GM21786 (cell line): ENCODE results near the gene PDLIM7.
A peak's percentile ranks its signal among the peaks of the same experiment; 100 is the strongest.

Source experiments
- ATAC-seq: cut with Tn5 transposase; IDR thresholded peaks from one replicate; pipeline ENCODE4 v1.9.1; 2021; ENCODE audit not compliant: unreplicated experiment

Gene PDLIM7

DNA sequence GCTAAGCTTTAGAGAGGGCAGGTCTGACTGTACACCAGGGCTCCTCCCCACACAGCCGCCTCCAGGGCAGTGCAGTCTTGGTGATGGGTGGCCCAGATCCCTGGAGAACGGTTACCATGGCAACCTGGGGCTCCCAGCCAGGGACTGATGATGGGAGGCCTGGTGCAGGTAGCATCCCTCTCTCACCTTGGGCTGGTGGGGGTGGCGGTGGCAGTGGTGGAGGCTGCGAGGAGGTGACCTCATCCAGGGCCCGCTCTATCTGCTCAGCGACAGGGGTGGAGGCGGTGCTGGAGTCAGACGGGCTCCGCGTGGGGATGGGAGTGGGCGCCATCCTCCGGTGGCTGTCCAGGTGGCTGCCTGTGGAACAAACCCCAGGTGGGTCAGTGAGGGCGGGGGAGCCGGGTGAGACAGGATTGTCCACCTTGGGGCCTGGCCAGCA is 38.5 kb downstream of the PDLIM7 start:
- no peak for ATAC-seq

GRCh38 chr5:177457852-177458681 is 39.3 kb downstream of the PDLIM7 start:
- no peak for ATAC-seq

DNA sequence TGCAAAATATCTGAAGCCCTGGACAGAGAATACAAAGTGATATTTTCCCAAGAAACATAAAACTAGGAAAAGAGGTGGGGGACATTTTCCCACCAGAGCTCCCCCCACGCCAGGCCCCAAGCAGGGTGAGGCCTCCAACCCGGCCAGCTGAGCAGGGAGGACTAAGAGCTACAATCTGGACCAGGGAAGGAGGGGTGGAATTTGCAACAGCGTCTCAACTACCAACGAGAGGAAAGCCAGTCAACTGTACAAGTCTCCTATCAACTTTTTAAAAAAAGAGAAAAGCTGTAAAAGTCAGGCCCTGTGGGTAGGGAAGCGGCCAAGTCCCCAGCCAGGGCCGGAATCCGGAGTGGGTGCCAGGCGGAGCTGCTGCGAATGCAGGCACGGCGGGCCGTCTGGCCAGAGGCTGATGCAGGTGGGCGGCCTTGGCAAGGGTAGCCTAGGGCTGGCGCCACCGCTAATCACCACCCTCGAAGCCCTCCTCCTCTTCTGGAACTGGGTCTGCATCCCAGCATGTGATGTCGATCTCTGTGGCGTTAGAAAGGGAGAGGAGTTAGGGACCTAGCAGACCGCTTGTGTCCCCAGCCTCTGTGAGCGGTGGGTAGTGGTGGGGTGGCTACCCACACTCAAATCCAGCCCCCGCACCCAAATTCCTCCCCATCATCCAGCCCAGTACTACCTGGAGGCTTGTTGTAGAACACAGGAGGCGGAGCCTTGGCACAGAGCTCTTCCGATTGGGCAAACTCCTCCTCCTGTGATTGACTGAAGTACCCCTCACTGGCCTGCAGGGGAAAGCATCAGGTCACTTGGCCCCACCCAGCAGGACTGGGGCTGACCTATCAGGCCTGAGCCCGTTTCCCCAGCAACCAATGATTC is 40.2 kb downstream of the PDLIM7 start:
- peak; percentile 41 for ATAC-seq

DNA sequence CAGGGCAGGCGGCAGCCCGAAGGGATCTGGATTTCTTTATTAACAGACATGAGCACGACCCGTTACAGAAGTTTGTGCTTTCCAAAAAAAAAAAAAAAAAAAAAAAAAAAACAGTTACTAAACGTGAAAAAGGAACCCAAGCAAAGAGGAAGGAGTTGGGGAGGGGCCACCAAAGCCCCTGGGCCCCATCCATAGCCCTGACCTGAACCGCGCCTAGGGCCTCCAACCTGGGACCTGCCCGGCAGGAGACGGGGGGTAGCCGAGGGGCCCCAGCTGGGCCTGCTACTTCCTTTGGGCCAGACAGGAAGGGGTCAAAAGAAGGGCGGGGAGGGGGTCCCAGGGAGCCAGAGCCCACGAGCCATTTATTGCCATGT is 40.8 kb downstream of the PDLIM7 start:
- ATAC-seq = no peak

GRCh38 chr5:177455661-177456590 is 41.5 kb downstream of the PDLIM7 start:
- ATAC-seq = peak; percentile 10

DNA sequence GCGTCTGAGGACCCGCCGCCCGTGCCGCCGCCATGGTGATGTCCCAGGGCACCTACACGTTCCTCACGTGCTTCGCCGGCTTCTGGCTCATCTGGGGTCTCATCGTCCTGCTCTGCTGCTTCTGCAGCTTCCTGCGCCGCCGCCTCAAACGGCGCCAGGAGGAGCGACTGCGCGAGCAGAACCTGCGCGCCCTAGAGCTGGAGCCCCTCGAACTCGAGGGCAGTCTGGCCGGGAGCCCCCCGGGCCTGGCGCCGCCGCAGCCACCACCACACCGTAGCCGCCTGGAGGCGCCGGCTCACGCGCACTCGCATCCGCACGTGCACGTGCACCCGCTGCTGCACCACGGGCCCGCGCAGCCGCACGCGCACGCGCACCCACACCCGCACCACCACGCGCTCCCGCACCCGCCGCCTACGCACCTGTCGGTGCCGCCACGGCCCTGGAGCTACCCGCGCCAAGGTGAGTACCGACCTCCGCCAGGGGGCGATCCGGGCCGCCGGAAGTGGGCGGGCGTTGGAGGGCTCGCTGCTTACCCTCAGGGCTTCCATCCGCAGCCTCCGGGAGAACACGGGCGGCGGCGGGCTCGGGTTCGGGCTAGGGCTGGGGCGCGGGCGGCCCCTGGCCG is 42.3 kb downstream of the PDLIM7 start:
- ATAC-seq = peak; percentile 52

DNA sequence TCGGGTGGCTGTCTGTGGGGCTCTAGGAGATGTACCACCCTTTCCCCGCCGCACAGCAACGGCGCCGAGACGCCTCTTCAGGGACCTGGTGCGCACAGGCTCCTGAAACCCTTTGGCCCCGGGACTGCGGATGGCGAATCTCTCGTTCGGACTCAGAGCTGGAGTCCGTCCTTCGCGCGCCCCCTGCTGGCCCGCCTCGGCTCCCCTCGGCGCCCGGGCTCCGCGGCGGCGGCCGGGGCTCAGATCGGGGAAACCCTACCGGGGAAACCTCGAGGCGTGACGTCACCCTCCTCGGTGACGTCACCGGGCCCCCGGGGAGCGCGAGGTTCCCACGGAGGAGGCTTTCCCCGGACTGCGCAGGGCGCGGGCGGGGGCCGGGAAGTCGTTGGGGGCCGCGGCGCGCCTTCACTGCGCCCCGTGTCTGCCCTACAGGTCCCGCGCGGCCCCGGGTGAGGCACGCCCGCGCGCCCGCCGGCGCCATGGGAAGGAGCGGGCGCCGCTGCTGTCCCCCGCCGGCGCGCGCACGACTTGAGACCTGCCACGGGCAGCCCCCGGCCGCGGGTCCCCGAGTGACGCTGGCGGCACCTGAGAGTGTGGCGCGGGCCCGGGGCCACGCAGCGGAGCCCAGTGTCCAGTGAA is 42.9 kb downstream of the PDLIM7 start:
- peak; percentile 42 for ATAC-seq

DNA sequence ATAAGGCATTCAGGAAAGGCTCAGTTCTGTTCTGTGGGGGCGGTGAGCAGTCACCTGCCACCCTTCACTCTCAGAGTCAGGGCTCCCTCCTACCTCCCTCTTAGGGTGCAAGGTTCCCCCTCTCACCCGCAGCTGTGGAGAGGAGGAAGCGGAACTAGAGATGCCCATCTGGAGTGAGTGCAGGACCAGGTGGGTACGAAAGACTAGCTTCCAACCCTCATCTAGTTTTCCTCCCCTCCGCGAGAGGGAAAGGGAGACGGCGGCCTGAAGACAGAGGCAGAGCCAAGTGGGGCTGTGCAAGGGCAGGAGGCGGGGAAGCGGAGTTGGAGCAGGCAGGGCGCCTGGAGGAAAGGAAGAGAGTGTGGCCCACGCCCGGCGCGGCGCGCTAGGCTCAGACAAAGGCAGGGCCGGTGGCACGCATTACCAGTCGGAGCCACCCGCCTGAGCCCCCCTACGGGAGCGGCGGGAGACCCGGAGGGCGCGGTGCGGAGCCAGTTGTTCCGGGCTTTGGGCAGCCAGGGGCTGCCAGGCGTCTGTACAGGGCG is 43.5 kb downstream of the PDLIM7 start:
- no peak for ATAC-seq

GRCh38 chr5:177452688-177453638 is 44.4 kb downstream of the PDLIM7 start:
- no peak for ATAC-seq

DNA sequence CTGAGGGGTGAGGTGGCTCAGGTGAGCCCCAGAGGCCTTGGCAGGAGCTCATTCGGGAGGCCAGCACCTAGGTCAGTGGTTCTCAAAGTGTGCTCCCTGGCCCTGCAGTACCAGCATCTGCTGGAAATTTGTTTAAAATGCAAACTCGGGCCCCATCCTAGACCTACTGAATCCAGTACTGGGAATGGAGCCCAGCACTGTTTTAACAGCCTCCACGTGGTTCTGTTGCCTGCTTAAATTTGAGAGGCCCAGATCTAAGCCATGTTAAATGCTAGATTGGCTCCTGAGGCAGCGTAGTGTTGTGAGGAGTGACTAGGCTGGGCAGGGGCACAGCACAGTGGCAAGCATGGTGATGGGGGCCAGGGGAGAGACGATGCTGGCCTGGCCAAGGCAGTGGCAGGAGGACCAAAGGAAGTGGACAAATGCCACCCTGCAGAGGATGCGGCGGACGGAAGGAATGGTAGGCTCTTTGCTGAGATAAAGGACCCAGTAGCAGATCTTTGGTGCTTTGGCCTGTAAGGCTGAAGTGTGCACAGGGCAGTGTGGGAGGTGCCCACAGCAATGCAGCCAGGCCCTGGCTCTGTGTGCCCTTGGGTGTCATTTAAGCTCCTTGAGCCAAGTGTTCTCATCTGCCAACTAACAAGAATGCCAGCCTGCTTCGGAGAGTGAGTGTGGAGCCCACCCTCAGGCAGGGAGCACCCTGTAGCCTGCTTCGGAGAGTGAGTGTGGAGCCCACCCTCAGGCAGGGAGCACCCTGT is 46.6 kb downstream of the PDLIM7 start:
- no peak for ATAC-seq

- no peak for ATAC-seq
Observed at GRCh38 chr5:177449140-177450061, 48.0 kb downstream of the PDLIM7 start.

- ATAC-seq = no peak
Observed at GRCh38 chr5:177448244-177448950, 49.0 kb downstream of the PDLIM7 start.

DNA sequence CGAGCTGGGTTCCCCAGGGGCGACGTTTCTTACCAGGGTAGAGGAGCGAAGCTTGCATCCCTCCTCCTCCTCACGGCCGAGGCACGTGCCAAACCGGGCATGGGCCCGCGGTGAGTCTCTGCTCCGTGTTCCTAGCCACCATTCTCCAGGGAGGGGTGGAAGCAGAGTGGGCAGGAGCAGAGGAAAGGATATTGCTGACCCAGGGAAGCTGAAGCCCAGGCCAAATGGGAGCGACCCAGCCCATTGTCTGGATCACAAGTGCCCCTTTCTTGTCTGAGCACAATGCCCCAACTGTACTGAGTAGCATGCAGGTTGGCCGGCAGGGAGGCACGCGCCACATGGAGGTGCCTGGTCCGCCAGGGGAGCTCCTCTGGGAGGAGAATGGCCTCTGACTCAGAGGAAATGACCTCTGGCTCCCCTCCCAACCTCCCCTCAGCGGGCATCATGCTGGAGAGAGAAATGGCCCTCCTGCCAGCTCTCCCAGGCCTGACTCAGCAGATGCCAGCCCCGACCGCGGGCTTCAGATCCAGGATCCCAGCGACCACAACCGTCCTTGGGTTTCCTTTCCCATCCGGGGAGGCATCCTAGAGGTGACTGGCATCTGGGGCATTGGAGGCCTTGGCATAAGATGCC is 49.7 kb downstream of the PDLIM7 start:
- no peak for ATAC-seq

DNA sequence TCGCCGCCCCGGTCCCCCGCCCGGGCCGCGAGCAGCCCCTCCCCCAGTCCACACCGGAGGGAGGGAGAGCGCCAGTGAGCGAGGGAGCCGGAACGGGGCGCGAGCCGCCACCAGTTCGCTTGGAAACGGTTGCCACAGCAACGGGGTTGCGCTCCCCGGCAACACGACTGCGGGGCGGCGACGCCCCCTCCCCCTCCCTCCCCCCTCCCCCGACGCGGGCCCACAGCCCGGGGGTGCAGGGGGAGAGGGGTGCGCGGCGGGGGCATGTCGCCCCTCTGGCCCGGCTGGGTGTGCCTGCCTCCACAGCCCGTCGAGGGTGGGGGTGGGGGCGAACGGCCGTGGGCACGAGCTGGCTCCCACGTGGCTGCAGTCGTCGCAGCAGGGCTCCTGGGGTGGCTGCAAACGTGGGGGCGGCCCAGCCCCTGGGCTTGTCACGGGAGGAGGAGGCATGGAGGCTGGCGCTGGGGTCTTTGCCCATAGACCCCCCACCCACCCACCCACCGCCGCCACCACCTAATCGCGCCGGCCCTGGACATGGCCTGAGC is 50.3 kb downstream of the PDLIM7 start:
- ATAC-seq = peak; percentile 33
